Measurements from ENCODE around the gene TIMM10B. TPM values are rescaled to one million over a fixed set of nuclear protein-coding genes. Genes with fewer than 3 reads are reported as not detected.

The TIMM10B gene
- 53.2 and 55.1 TPM in 2 replicates for total RNA-seq

GRCh38 chr11:6481012-6481923, at the start of gene TIMM10B, which contains the start of gene ARFIP2:
Gene TIMM10B (plus strand): TSS chr11:6481501. CDS start chr11:6481517, 16 bp downstream.
Gene ARFIP2 (minus strand): TSS chr11:6481331. CDS start chr11:6480421, 910 bp downstream.

GRCh38 chr11:6440906-6441358, 40.4 kb upstream of the TIMM10B start, which contains the start of gene HPX:
Gene HPX (minus strand): TSS chr11:6440987. CDS start chr11:6440963, 24 bp downstream.

GRCh38 chr11:6473451-6474412, 7.6 kb upstream of the TIMM10B start, which contains the start of gene TRIM3:
Gene TRIM3 (minus strand): TSS chr11:6473941. CDS start chr11:6465695, 8,246 bp downstream.

GRCh38 chr11:6497069-6497839, 16.0 kb downstream of the TIMM10B start, which contains the start of gene DNHD1:
Gene DNHD1 (plus strand): TSS chr11:6497280. CDS start chr11:6498216, 936 bp downstream.

Other genes with a start within 250 kb of the TIMM10B start
- 9.4 and 13.0 TPM in 2 replicates for gene FHIP1B, start 246.9 kb upstream of the TIMM10B start, total RNA-seq
- gene CNGA4, start 242.4 kb upstream of the TIMM10B start, total RNA-seq = not detected in 2 replicates
- gene CCKBR, start 221.7 kb upstream of the TIMM10B start, total RNA-seq = not detected in 2 replicates
- 515 and 705 TPM in 2 replicates for gene CAVIN3, start 161.0 kb upstream of the TIMM10B start, total RNA-seq
- 78.9 and 106 TPM in 2 replicates for gene SMPD1, start 91.0 kb upstream of the TIMM10B start, total RNA-seq
- gene APBB1, start 62.4 kb upstream of the TIMM10B start, total RNA-seq = 48.4 and 60.6 TPM in 2 replicates
- not detected in 2 replicates for gene HPX, start 40.5 kb upstream of the TIMM10B start, total RNA-seq
- gene TRIM3, start 7.6 kb upstream of the TIMM10B start, total RNA-seq = 12.8 and 26.5 TPM in 2 replicates
- 87.0 and 106 TPM in 2 replicates for gene ARFIP2, start 170 bp upstream of the TIMM10B start, total RNA-seq
- gene DNHD1, start 15.8 kb downstream of the TIMM10B start, total RNA-seq = 0.86 and 3.0 TPM in 2 replicates
- 6.1 and 16.3 TPM in 2 replicates for gene RRP8, start 122.1 kb downstream of the TIMM10B start, total RNA-seq
- gene ILK, start 122.3 kb downstream of the TIMM10B start, total RNA-seq = 326 and 346 TPM in 2 replicates
- gene TAF10, start 130.7 kb downstream of the TIMM10B start, total RNA-seq = 65.6 and 79.6 TPM in 2 replicates
- gene TPP1, start 137.9 kb downstream of the TIMM10B start, total RNA-seq = 24.5 and 47.7 TPM in 2 replicates
- gene DCHS1, start 174.3 kb downstream of the TIMM10B start, total RNA-seq = 11.8 and 12.8 TPM in 2 replicates
- 89.4 and 114 TPM in 2 replicates for gene MRPL17, start 201.8 kb downstream of the TIMM10B start, total RNA-seq

All from myometrial cell (primary cell).